ENCODE measurements around the gene THUMPD3. TPM values are rescaled to one million over a fixed set of nuclear protein-coding genes. Genes with fewer than 3 reads are reported as not detected.

THUMPD3 gene
- total and polyA plus RNA-seq, 3 donors from 2014 or later, result 55.0 to 140 (median 76.1) TPM

DNA sequence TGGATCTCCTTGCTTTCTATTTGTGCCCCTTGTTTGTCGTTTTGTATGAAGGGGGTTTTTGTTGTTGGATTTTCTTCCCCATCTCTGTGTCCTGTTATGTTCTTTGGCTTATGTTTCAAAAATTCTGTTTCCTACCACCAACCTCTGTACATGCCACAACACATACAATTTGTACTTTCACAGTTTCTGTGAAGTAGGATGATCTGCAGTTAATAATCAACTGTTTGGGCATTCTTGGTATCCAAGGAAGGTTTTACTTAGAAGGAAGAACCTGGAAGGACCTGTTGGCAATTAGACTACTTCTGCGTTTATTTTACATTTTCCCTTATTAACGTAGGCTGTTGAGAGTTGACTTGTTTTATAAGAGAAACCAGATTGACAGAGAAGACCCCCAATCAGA lies 42.9 kb downstream of the THUMPD3 start:
- Histone ChIP-seq H3K27me3 (no peaks in the 10 kb centered on the region), H3K36me3 (ENCODE audit: low read depth, missing control alignments) (no peaks in the 10 kb centered on the region), H3K27ac (peak overlapping the region in 1 of 2 donors; percentile 20), H3K4me3 (no peak overlapping the region), H3K9me3 (no peaks in the 10 kb centered on the region), H3K4me1 (peaks cover 71% of the 10 kb centered on the region)
- TF ChIP-seq, protein P1, sequence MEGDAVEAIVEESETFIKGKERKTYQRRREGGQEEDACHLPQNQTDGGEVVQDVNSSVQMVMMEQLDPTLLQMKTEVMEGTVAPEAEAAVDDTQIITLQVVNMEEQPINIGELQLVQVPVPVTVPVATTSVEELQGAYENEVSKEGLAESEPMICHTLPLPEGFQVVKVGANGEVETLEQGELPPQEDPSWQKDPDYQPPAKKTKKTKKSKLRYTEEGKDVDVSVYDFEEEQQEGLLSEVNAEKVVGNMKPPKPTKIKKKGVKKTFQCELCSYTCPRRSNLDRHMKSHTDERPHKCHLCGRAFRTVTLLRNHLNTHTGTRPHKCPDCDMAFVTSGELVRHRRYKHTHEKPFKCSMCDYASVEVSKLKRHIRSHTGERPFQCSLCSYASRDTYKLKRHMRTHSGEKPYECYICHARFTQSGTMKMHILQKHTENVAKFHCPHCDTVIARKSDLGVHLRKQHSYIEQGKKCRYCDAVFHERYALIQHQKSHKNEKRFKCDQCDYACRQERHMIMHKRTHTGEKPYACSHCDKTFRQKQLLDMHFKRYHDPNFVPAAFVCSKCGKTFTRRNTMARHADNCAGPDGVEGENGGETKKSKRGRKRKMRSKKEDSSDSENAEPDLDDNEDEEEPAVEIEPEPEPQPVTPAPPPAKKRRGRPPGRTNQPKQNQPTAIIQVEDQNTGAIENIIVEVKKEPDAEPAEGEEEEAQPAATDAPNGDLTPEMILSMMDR (IDR thresholded peaks at IDR 0.05), result no peak
- TF ChIP-seq POLR2A (IDR thresholded peaks at IDR 0.05), result no peak
- intact Hi-C loops (cut with DNase I; ENCODE audit: low total_unique reads), result no loop called here
- 60 to 67% methylated on average over 3 of the region's 3 CpGs for WGBS, 2 donors
- DNase-seq, result no peak

DNA sequence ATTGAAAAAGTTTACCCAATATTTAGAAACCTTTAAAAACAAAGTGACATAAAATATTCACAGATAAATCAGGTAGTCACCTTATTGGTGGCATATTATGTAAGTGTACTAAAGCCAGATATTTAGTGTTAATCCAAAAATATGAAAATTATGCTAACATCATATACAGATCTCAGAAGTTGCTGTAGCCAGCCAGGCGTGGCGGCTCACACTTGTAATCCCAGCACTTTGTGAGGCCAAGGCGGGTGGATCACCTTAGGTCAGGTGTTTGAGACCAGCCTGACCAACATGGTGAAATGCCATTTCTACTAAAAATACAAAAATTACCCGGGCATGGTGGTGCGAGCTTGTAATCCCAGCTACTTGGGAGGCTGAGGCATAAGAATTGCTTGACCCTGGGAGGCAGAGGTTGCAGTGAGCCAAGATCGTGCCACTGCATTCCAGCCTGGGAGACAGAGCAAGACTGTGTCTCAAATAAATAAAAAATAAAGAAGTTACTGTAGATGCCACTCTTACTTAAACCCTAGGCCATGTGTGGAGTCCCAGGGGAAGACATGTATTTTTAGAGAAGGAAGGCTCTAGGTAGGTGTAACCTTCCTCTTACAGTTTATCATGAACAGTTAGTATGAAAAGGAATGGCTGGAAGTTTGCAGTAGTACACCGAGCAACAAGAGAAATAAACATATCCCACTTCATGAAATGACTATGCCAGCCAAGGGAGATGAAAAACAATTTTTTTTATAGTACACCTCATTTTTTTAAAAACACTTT lies 44.2 kb downstream of the THUMPD3 start:
- no peak for TF ChIP-seq POLR2A (IDR thresholded peaks at IDR 0.05)
- TF ChIP-seq, protein P1 (IDR thresholded peaks at IDR 0.05), result no peak
- Histone ChIP-seq H3K36me3 (ENCODE audit: low read depth, missing control alignments) (no peaks in the 10 kb centered on the region), H3K27ac (no peak overlapping the region), H3K4me3 (no peak overlapping the region), H3K27me3 (no peaks in the 10 kb centered on the region), H3K9me3 (no peaks in the 10 kb centered on the region), H3K4me1 (peaks cover 64% of the 10 kb centered on the region)
- 74 to 82% methylated on average over 7 of the region's 7 CpGs for WGBS, 2 donors
- intact Hi-C loops (cut with DNase I; ENCODE audit: low total_unique reads), result no loop called here
- DNase-seq, result no peak

DNA sequence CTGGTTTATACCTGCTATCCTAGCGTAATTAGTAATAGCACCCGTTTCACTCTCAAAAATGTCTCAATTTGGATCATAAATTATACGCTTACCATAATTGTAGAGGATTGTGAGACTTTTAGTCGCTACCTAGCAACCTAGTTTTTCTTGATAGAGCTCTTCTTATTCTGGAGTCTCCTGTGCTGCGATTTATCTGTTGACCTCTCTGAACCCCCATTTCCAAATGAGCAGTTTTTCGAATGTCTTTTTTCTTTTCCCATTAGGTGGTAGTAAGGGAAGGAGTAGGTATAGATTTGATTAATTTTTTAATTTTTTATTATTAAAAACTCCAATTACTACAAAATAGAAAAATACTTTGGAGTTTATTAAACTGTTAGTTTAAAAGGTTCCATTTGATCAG lies 45.2 kb downstream of the THUMPD3 start:
- intact Hi-C loops (cut with DNase I; ENCODE audit: low total_unique reads), result no loop called here
- Histone ChIP-seq H3K27me3 (no peaks in the 10 kb centered on the region), H3K4me3 (no peak overlapping the region), H3K36me3 (ENCODE audit: low read depth, missing control alignments) (no peaks in the 10 kb centered on the region), H3K27ac (no peak overlapping the region), H3K9me3 (no peaks in the 10 kb centered on the region), H3K4me1 (peaks cover 64% of the 10 kb centered on the region)
- 90% methylated on average over 6 of the region's 6 CpGs for WGBS, 2 donors
- DNase-seq, result no peak
- TF ChIP-seq, protein P1 (IDR thresholded peaks at IDR 0.05), result no peak
- no peak for TF ChIP-seq POLR2A (IDR thresholded peaks at IDR 0.05)

DNA sequence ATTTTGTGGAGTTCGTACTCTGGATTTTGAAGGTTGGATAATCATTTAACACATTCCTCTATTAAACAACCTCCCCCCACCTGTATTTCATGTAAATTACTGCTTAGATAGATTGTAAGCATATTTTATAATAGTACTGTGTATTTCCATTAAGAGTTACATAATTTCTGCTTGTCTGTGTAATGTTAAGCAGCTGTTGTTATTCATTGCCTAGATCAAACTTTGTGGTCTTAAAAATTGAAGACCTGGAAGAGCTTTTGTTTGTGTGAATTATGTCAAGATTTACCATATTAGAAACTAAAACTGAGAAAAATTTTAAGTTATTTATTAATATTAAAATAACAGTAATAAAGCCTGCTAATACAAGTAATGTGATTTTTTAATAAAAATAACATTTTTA lies 45.7 kb downstream of the THUMPD3 start:
- H3K4me1 ChIP-seq, result peaks cover 60% of the 10 kb centered on the region
- intact Hi-C loops (cut with DNase I; ENCODE audit: low total_unique reads), result no loop called here

More for the DNA sequence above, 45.7 kb downstream of the THUMPD3 start:
- Histone ChIP-seq H3K4me3 (no peak overlapping the region), H3K9me3 (no peaks in the 10 kb centered on the region), H3K27me3 (no peaks in the 10 kb centered on the region), H3K36me3 (ENCODE audit: low read depth, missing control alignments) (no peaks in the 10 kb centered on the region), H3K27ac (no peak overlapping the region)
- WGBS, 2 donors, result 84 to 86% methylated on average over 1 of the region's 1 CpG
- no peak for DNase-seq
- TF ChIP-seq, protein P1 (IDR thresholded peaks at IDR 0.05), result no peak
- no peak for TF ChIP-seq POLR2A (IDR thresholded peaks at IDR 0.05)
